ENCODE data around the gene MTUS2. TPM values are rescaled to one million over a fixed set of nuclear protein-coding genes. Genes with fewer than 3 reads are reported as not detected.

Gene MTUS2
- total RNA-seq, 1 experiment from 2014 or later, result not detected

- Histone ChIP-seq H3K27ac (ENCODE audit: low read length) (no peak overlapping the region), H3K4me2 (ENCODE audit: low read length) (no peak overlapping the region), H4K20me1 (ENCODE audit: low read length) (0 out of 2 replicates have a peak, but pooled peaks cover 6% of the 10 kb centered on the region), H3K4me3 (ENCODE audit: low read length) (no peak overlapping the region), H3K9me3 (ENCODE audit: low read length) (no peaks in the 10 kb centered on the region), H3K9ac (ENCODE audit: low read length) (no peak overlapping the region), H3K36me3 (ENCODE audit: low read depth, low read length) (peaks cover 9% of the 10 kb centered on the region), H3F3A (ENCODE audit: low read length, unreplicated experiment) (no peaks in the 10 kb centered on the region), H3K4me1 (ENCODE audit: insufficient read depth, low read length) (no peaks in the 10 kb centered on the region), H2AFZ (ENCODE audit: low read length) (no peak overlapping the region), H3K9me2 (replicated peaks; ENCODE audit: low read length) (no peaks in the 10 kb centered on the region), H3K27me3 (ENCODE audit: low read length) (no peaks in the 10 kb centered on the region), H3K79me2 (ENCODE audit: low read length) (peaks cover 32% of the 10 kb centered on the region)
- no peak for ATAC-seq
- intact Hi-C loops (cut with micrococcal nuclease), result no loop called here
- DNase-seq, result no peak
- ChIA-PET CTCF (no interaction called here), POLR2A (ENCODE audit: unreplicated experiment) (no interaction called here)
- no TSS peak for BruUV-seq (replicated peaks)
- TF ChIP-seq EZH2phosphoT487 (IDR thresholded peaks at IDR 0.05; ENCODE audit: borderline replicate concordance, low read length) (no peak), EZH2 (IDR thresholded peaks at IDR 0.05; ENCODE audit: low read length, unreplicated experiment) (no peak)
- TF ChIP-seq, protein P1, sequence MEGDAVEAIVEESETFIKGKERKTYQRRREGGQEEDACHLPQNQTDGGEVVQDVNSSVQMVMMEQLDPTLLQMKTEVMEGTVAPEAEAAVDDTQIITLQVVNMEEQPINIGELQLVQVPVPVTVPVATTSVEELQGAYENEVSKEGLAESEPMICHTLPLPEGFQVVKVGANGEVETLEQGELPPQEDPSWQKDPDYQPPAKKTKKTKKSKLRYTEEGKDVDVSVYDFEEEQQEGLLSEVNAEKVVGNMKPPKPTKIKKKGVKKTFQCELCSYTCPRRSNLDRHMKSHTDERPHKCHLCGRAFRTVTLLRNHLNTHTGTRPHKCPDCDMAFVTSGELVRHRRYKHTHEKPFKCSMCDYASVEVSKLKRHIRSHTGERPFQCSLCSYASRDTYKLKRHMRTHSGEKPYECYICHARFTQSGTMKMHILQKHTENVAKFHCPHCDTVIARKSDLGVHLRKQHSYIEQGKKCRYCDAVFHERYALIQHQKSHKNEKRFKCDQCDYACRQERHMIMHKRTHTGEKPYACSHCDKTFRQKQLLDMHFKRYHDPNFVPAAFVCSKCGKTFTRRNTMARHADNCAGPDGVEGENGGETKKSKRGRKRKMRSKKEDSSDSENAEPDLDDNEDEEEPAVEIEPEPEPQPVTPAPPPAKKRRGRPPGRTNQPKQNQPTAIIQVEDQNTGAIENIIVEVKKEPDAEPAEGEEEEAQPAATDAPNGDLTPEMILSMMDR (conservative IDR thresholded peaks at IDR 0.05; ENCODE audit: low read depth, low read length), result no peak
Observed at GRCh38 chr13:29548722-29549121, 728.6 kb downstream of the MTUS2 start.

- BruUV-seq (replicated peaks), result no TSS peak
- CTCF ChIA-PET, result no interaction called here
- Histone ChIP-seq H2AFZ (ENCODE audit: low read length) (no peak overlapping the region), H3K79me2 (ENCODE audit: low read length) (peaks cover 17% of the 10 kb centered on the region), H3K9me2 (replicated peaks; ENCODE audit: low read length) (no peaks in the 10 kb centered on the region), H4K20me1 (ENCODE audit: low read length) (0 out of 2 replicates have a peak, but pooled peaks cover 6% of the 10 kb centered on the region), H3K36me3 (ENCODE audit: low read depth, low read length) (peaks cover 9% of the 10 kb centered on the region), H3K9ac (ENCODE audit: low read length) (no peak overlapping the region), H3K9me3 (ENCODE audit: low read length) (no peaks in the 10 kb centered on the region), H3K4me2 (ENCODE audit: low read length) (no peak overlapping the region), H3K27me3 (ENCODE audit: low read length) (no peaks in the 10 kb centered on the region), H3F3A (ENCODE audit: low read length, unreplicated experiment) (no peaks in the 10 kb centered on the region), H3K4me3 (ENCODE audit: low read length) (no peak overlapping the region), H3K27ac (ENCODE audit: low read length) (no peak overlapping the region), H3K4me1 (ENCODE audit: insufficient read depth, low read length) (no peaks in the 10 kb centered on the region)
- POLR2A ChIA-PET (ENCODE audit: unreplicated experiment), result no interaction called here
- no peak for DNase-seq
- intact Hi-C loops (cut with micrococcal nuclease), result no loop called here
- ATAC-seq, result no peak
- TF ChIP-seq, protein P1 (conservative IDR thresholded peaks at IDR 0.05; ENCODE audit: low read depth, low read length), result no peak
Observed at GRCh38 chr13:29550430-29550988, 730.4 kb downstream of the MTUS2 start.

GRCh38 chr13:29551214-29551613 lies 731.1 kb downstream of the MTUS2 start:
- no TSS peak for BruUV-seq (replicated peaks)
- POLR2A ChIA-PET (ENCODE audit: unreplicated experiment), result no interaction called here

More at GRCh38 chr13:29551214-29551613, 731.1 kb downstream of the MTUS2 start:
- Histone ChIP-seq H3K36me3 (ENCODE audit: low read depth, low read length) (peaks cover 9% of the 10 kb centered on the region), H3K27ac (ENCODE audit: low read length) (no peak overlapping the region), H3K79me2 (ENCODE audit: low read length) (peaks cover 20% of the 10 kb centered on the region), H3K4me1 (ENCODE audit: insufficient read depth, low read length) (no peaks in the 10 kb centered on the region), H2AFZ (ENCODE audit: low read length) (no peak overlapping the region), H3K4me3 (ENCODE audit: low read length) (no peak overlapping the region), H3K27me3 (ENCODE audit: low read length) (no peaks in the 10 kb centered on the region), H3F3A (ENCODE audit: low read length, unreplicated experiment) (no peaks in the 10 kb centered on the region), H3K9me3 (ENCODE audit: low read length) (no peaks in the 10 kb centered on the region), H4K20me1 (ENCODE audit: low read length) (0 out of 2 replicates have a peak, but pooled peaks cover 2% of the 10 kb centered on the region), H3K4me2 (ENCODE audit: low read length) (no peak overlapping the region), H3K9ac (ENCODE audit: low read length) (no peak overlapping the region), H3K9me2 (replicated peaks; ENCODE audit: low read length) (no peaks in the 10 kb centered on the region)
- TF ChIP-seq, protein P1 (conservative IDR thresholded peaks at IDR 0.05; ENCODE audit: low read depth, low read length), result no peak
- TF ChIP-seq EZH2 (IDR thresholded peaks at IDR 0.05; ENCODE audit: low read length, unreplicated experiment) (no peak), EZH2phosphoT487 (IDR thresholded peaks at IDR 0.05; ENCODE audit: borderline replicate concordance, low read length) (no peak)
- no peak for ATAC-seq
- CTCF ChIA-PET, result no interaction called here
- no peak for DNase-seq
- intact Hi-C loops (cut with micrococcal nuclease), result no loop called here
